PFSK-1 (cell line): Measurements from ENCODE around the gene CALB2.

Experiments
- FOXP2 ChIP-seq: optimal IDR thresholded peaks from 2 replicates; pipeline ENCODE3; 2011; ENCODE audit warnings: borderline replicate concordance, control low read depth, inconsistent platforms; ENCODE audit not compliant: insufficient read depth; ENCODE audit errors: extremely low read length, extremely low read depth
- POLR2AphosphoS5 ChIP-seq: IDR thresholded peaks from 2 replicates; pipeline ENCODE4 v1.6.1; 2012; ENCODE audit warnings: low read depth, mild to moderate bottlenecking, control low read depth, low read length, moderate library complexity
- REST ChIP-seq, 2 experiments: IDR thresholded peaks; 2 replicates each; pipeline versions ENCODE4 v1.6.1 to v1.8.0; 2011 to 2012; ENCODE audit warnings: low read depth in 2 of 2, low read length in 2 of 2, control low read depth in 1 of 2, inconsistent platforms in 1 of 2, mild to moderate bottlenecking in 1 of 2, moderate library complexity in 1 of 2; ENCODE audit not compliant: insufficient read depth in 1 of 2
- SIN3A ChIP-seq: IDR thresholded peaks from 2 replicates; pipeline ENCODE4 v1.6.1; 2012; ENCODE audit warnings: mild to moderate bottlenecking, low read length, moderate library complexity, borderline replicate concordance; ENCODE audit not compliant: insufficient read depth
- TAF1 ChIP-seq: IDR thresholded peaks from 2 replicates; pipeline ENCODE4 v1.6.1; 2012; ENCODE audit warnings: low read length, control low read depth, borderline replicate concordance; ENCODE audit not compliant: insufficient read depth

CALB2 gene

GRCh38 chr16:71384073-71384724 is 25.7 kb downstream of the CALB2 start:
- TF ChIP-seq REST (IDR thresholded peaks at IDR 0.05; ENCODE audit: insufficient read depth in 1 of 2, low read depth in 2 of 2, low read length in 2 of 2): no peak
- TF ChIP-seq FOXP2: no peak
- TF ChIP-seq TAF1: no peak
- no peak for TF ChIP-seq SIN3A

- TF ChIP-seq TAF1: no peak
- no peak for TF ChIP-seq POLR2AphosphoS5
- TF ChIP-seq FOXP2: no peak
- no peak for TF ChIP-seq SIN3A
- TF ChIP-seq REST (IDR thresholded peaks at IDR 0.05; ENCODE audit: insufficient read depth in 1 of 2, low read depth in 2 of 2, low read length in 2 of 2): no peak
Measured at GRCh38 chr16:71387045-71387871, 28.7 kb downstream of the CALB2 start.

GRCh38 chr16:71389330-71389729 is 30.8 kb downstream of the CALB2 start:
- TF ChIP-seq POLR2AphosphoS5 (no peak), REST (IDR thresholded peaks at IDR 0.05; ENCODE audit: insufficient read depth in 1 of 2, low read depth in 2 of 2, low read length in 2 of 2) (no peak), SIN3A (no peak), TAF1 (no peak), FOXP2 (no peak)

- TF ChIP-seq TAF1 (no peak), POLR2AphosphoS5 (no peak), FOXP2 (no peak)
Measured at GRCh38 chr16:71396594-71396993, 38.1 kb downstream of the CALB2 start.

GRCh38 chr16:71399801-71400563 is 41.5 kb downstream of the CALB2 start:
- TF ChIP-seq REST (IDR thresholded peaks at IDR 0.05; ENCODE audit: insufficient read depth in 1 of 2, low read depth in 2 of 2, low read length in 2 of 2): no peak
- no peak for TF ChIP-seq SIN3A
- TF ChIP-seq TAF1: no peak
- no peak for TF ChIP-seq POLR2AphosphoS5
- no peak for TF ChIP-seq FOXP2
